K562 (cell line): ENCODE data around the gene INSYN2B. TPM values are rescaled to one million over a fixed set of nuclear protein-coding genes. Genes with fewer than 3 reads are reported as not detected.
A peak's percentile ranks its signal among the peaks of the same experiment; 100 is the strongest.

Source experiments
- ATAC-seq: fragments of 200-7000 bp; cut with Tn5 transposase; 3 replicates; pipeline ENCODE4 v1.9.1; 2020; ENCODE audit warnings: moderate library complexity
- BruUV-seq: library from RNA; stranded (reverse); fragments of 400-500 nt; replicated peaks from 2 replicates; lab custom pipeline; 2021; lab: Mats Ljungman, UMichigan
- CTCF ChIA-PET: fragments of 300-600 bp; formaldehyde crosslinking; extraction: SDS; loops from one replicate; lab custom pipeline; 2021; ENCODE audit warnings: low intra/inter-chr PET ratio; lab: Yijun Ruan, JAX
- POLR2A ChIA-PET: fragments of 300-600, 350-650 bp; sonication (Branson Sonifier 250); formaldehyde crosslinking; extraction: SDS; loops from one replicate; lab custom pipeline; 2021; ENCODE audit warnings: antibody characterized with exemption, inconsistent platforms; lab: Yijun Ruan, JAX
- DNase-seq, 4 experiments: peaks; one replicate each; pipeline versions ENCODE4 v3.0.0 to v3.0.0-alpha.2; 2011 to 2018; ENCODE audit warnings: low spot score in 3 of 4, mixed read lengths in 3 of 4; ENCODE audit errors: extremely low read depth in 1 of 4
- FAIRE-seq: peaks from 2 replicates; lab custom pipeline; 2011; peaks lifted over from hg19 to GRCh38; lab: Jason Lieb, UNC
- H2AFZ ChIP-seq: 2 replicates; pipeline ENCODE4 v1.6.0; 2011; ENCODE audit warnings: low read depth, low read length, control low read depth, inconsistent platforms
- H3K27ac ChIP-seq: fragments of 200-600 bp; 3 replicates; pipeline ENCODE4 v1.8.0; 2011; ENCODE audit warnings: low read depth, mild to moderate bottlenecking, control low read depth, inconsistent platforms, low read length, moderate library complexity, mixed read lengths; ENCODE audit errors: extremely low read depth
- H3K27me3 ChIP-seq, 2 experiments: fragments of 300-600 bp in 1 of 2; 2 replicates in 1 of 2; 3 replicates in 1 of 2; pipeline versions ENCODE4 v1.6.0 to v1.8.0; 2011; ENCODE audit warnings: inconsistent platforms in 2 of 2, low read length in 2 of 2, mild to moderate bottlenecking in 1 of 2, mixed read lengths in 1 of 2, moderate library complexity in 1 of 2; ENCODE audit not compliant: control insufficient read depth in 2 of 2, insufficient read depth in 2 of 2
- H3K36me3 ChIP-seq: fragments of 300-600 bp; 3 replicates; pipeline ENCODE4 v1.8.0; 2011; ENCODE audit warnings: mild to moderate bottlenecking, low read length, inconsistent platforms; ENCODE audit not compliant: control insufficient read depth, insufficient read depth
- H3K4me1 ChIP-seq, 2 experiments: fragments of 200-600 bp in 1 of 2; replicated peaks in 1 of 2; 2 replicates in 1 of 2; 3 replicates in 1 of 2; pipeline versions ENCODE4 v1.5.1 to v1.8.0; 2011; ENCODE audit warnings: inconsistent platforms in 2 of 2, low read length in 2 of 2, mild to moderate bottlenecking in 1 of 2, mixed read lengths in 1 of 2, moderate library complexity in 1 of 2; ENCODE audit not compliant: control insufficient read depth in 2 of 2, insufficient read depth in 2 of 2
- H3K4me2 ChIP-seq: 2 replicates; pipeline ENCODE4 v1.6.1; 2011; ENCODE audit warnings: low read length, control low read depth, inconsistent platforms, mixed read lengths; ENCODE audit not compliant: insufficient read depth
- H3K4me3 ChIP-seq: fragments of 200-600 bp; sonication (generic), shearing (Covaris generic); 2 replicates; pipeline ENCODE4 v1.5.1; 2016; ENCODE audit warnings: control low read depth, inconsistent platforms
- H3K79me2 ChIP-seq: fragments of 200-600 bp; 3 replicates; pipeline ENCODE4 v1.8.0; 2011; ENCODE audit warnings: low read length, inconsistent platforms; ENCODE audit not compliant: control insufficient read depth, insufficient read depth
- H3K9ac ChIP-seq, 2 experiments: 2 replicates each; pipeline versions ENCODE4 v1.6.0 to v1.6.1; 2011; ENCODE audit warnings: low read depth in 2 of 2, low read length in 2 of 2, control low read depth in 1 of 2, inconsistent platforms in 1 of 2, mild to moderate bottlenecking in 1 of 2, mixed read lengths in 1 of 2; ENCODE audit not compliant: insufficient read depth in 1 of 2
- H3K9me1 ChIP-seq: one replicate; pipeline ENCODE4 v1.6.0; 2011; ENCODE audit warnings: inconsistent platforms, mild to moderate bottlenecking, low read length, moderate library complexity; ENCODE audit not compliant: control insufficient read depth, insufficient read depth
- H3K9me3 ChIP-seq: replicated peaks from 2 replicates; pipeline ENCODE4 v1.5.1; 2011; ENCODE audit warnings: low read depth, low read length, inconsistent platforms; ENCODE audit not compliant: control insufficient read depth, insufficient read depth
- H4K20me1 ChIP-seq: replicated peaks from 2 replicates; pipeline ENCODE4 v1.6.1; 2011; ENCODE audit warnings: low read length, inconsistent platforms, mixed read lengths; ENCODE audit not compliant: control insufficient read depth, insufficient read depth
- CAMTA2 ChIP-seq: fragments of 250-450 bp; sonication (Bioruptor Pico); conservative IDR thresholded peaks from 2 replicates; pipeline ENCODE4 v1.5.1; 2022
- CBX8 ChIP-seq: fragments of 200-600 bp; sonication (generic); IDR thresholded peaks from 2 replicates; pipeline ENCODE4 v1.6.1; 2012; ENCODE audit warnings: borderline replicate concordance, mixed run types, low read depth, mild to moderate bottlenecking, moderate library complexity, mixed read lengths, low read length, control low read depth, inconsistent platforms; ENCODE audit not compliant: poor library complexity, severe bottlenecking; ENCODE audit errors: extremely low read depth
- CHD1 ChIP-seq: fragments of 200-600 bp; sonication (generic); IDR thresholded peaks from one replicate; pipeline ENCODE4 v1.6.1; 2012; ENCODE audit warnings: mild to moderate bottlenecking, moderate library complexity, low read length, inconsistent platforms
- FOXK2 ChIP-seq, 2 experiments: fragments of 450-650 bp; IDR thresholded peaks in 1 of 2; conservative IDR thresholded peaks in 1 of 2; 2 replicates each; pipeline ENCODE4 v1.6.1; 2016; ENCODE audit warnings: low read depth in 2 of 2, mild to moderate bottlenecking in 1 of 2
- NFATC3 ChIP-seq: fragments of 450-650 bp; IDR thresholded peaks from 2 replicates; pipeline ENCODE4 v1.6.1; 2017; ENCODE audit warnings: mild to moderate bottlenecking
- U2AF1 ChIP-seq: fragments of 200-400 bp; formaldehyde crosslinking; optimal IDR thresholded peaks from 2 replicates; pipeline ENCODE3; 2017; ENCODE audit warnings: mild to moderate bottlenecking, low read depth, low read length, moderate library complexity
- ZBTB17 ChIP-seq: fragments of 450-650 bp; formaldehyde crosslinking; IDR thresholded peaks from 2 replicates; pipeline ENCODE4 v1.4.0; 2020; ENCODE audit warnings: mild to moderate bottlenecking
- ZNF197 ChIP-seq: fragments of 200-800 bp; sonication (Bioruptor generic); IDR thresholded peaks from 2 replicates; pipeline ENCODE4 v1.6.1; 2016; ENCODE audit warnings: low read depth, missing genetic modification characterization, missing compliant biosample characterization
- ZNF23 ChIP-seq: fragments of 250-450 bp; sonication (Bioruptor Pico); IDR thresholded peaks from 2 replicates; pipeline ENCODE4 v1.4.0; 2020; ENCODE audit warnings: mild to moderate bottlenecking
- WGBS: fragments of 100-300 bp; shearing (Covaris generic); methylation state at CpG from one replicate; pipeline ENCODE4 v1.1.6; 2016; ENCODE audit warnings: low coverage, mixed read lengths; ENCODE audit not compliant: insufficient coverage; ENCODE audit errors: missing lambda C conversion rate; 5-methylcytosine and 5-hydroxymethylcytosine counted together
- in situ Hi-C: fragments of 300-500 bp; cut with MboI; formaldehyde crosslinking; loops from 4 replicates; pipeline ENCODE4 v1.15.0; 2018; ENCODE audit warnings: inconsistent platforms, mixed read lengths
- intact Hi-C: fragments of 100-400 bp; cut with micrococcal nuclease; formaldehyde crosslinking; loops from 2 replicates; pipeline ENCODE4 v1.14.2; 2022
- polyA plus RNA-seq, 8 experiments: library from polyadenylated mRNA; depleted of rRNA in 4 of 8; stranded (reverse) in 5 of 8; unstranded in 3 of 8; fragments of >200 nt; fragmentation: Nextera tagmentation in 2 of 8; fragmentation: Illumina TruSeq in 1 of 8; extraction: Ambion mirVana in 2 of 8; extraction: Trizol in 1 of 8; gene quantifications; 2 replicates each; pipeline versions ENCODE4 v1.2.1 to v1.2.3, GENCODE V29; 2011 to 2014; ENCODE audit warnings: inconsistent platforms in 1 of 8, missing spikeins in 1 of 8
- total RNA-seq, 7 experiments: library from RNA; depleted of rRNA in 6 of 7; stranded (reverse); fragments of >200 nt in 6 of 7; fragmentation: Illumina TruSeq in 2 of 7; extraction: Trizol in 2 of 7; gene quantifications; 2 replicates each; pipeline versions ENCODE4 v1.2.1 to v1.2.3, GENCODE V29; 2011 to 2021; ENCODE audit warnings: low replicate concordance in 1 of 7

INSYN2B gene
- total and polyA plus RNA-seq, 9 of the 15 experiments (the other 6 are each of a cell fraction or from before 2014, with no cell fraction given): not detected

- no peak for TF ChIP-seq CBX8
- TF ChIP-seq CHD1: no peak
- no peak for TF ChIP-seq U2AF1
Observed at GRCh38 chr5:169973056-169973455, 7.2 kb downstream of the INSYN2B start (continued).

GRCh38 chr5:169971780-169972179, 8.5 kb downstream of the INSYN2B start:
- 0 out of 2 replicates have a peak, but pooled peaks cover 3% of the 10 kb centered on the region for H4K20me1 ChIP-seq
- no peak for DNase-seq
- no peaks in the 10 kb centered on the region for H3K4me1 ChIP-seq
- no peaks in the 10 kb centered on the region for H3K36me3 ChIP-seq
- H3K9me1 ChIP-seq: no peaks in the 10 kb centered on the region
- POLR2A ChIA-PET: no interaction called here
- no peak overlapping the region for H2AFZ ChIP-seq
- no peak overlapping the region for H3K4me3 ChIP-seq
- FAIRE-seq: no peak
- H3K27ac ChIP-seq: no peak overlapping the region
- no TSS peak for BruUV-seq
- intact Hi-C loops (no loop called here), in situ Hi-C loops (no loop called here)
- no peaks in the 10 kb centered on the region for H3K9me3 ChIP-seq
- CTCF ChIA-PET: interaction anchor here (0.7 kb wide), 1 partner anchor 44 kb away, joined by 3 read pairs; no protein-coding TSS in a partner anchor
- TF ChIP-seq ZNF197 (CRISPR knock-in tag) (no peak), CHD1 (no peak), CAMTA2 (CRISPR knock-in tag) (no peak), FOXK2 (conservative IDR thresholded peaks at IDR 0.05 in 1 of 2, IDR thresholded peaks at IDR 0.05 in 1 of 2; ENCODE audit: low read depth in 2 of 2) (no peak), ZBTB17 (CRISPR knock-in tag) (peak; percentile 75), ZNF23 (peak; percentile 94), NFATC3 (no peak)
- no peak overlapping the region for H3K4me2 ChIP-seq
- peaks cover 0 to 2% of the 10 kb centered on the region in 2 experiments; a peak in 1 of 5 replicates for H3K27me3 ChIP-seq
- H3K9ac ChIP-seq: no peak overlapping the region
- no peak for ATAC-seq
- WGBS: 16% methylated on average over 1 of the region's 1 CpG
- H3K79me2 ChIP-seq: no peaks in the 10 kb centered on the region
